ENCODE measurements around the gene CPLX4.

Gene CPLX4, protein sequence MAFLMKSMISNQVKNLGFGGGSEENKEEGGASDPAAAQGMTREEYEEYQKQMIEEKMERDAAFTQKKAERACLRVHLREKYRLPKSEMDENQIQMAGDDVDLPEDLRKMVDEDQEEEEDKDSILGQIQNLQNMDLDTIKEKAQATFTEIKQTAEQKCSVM

GRCh38 chr18:59318460-59319050, at the start of gene CPLX4:
Gene CPLX4 (minus strand): TSS chr18:59318649. CDS start chr18:59318462, 187 bp downstream.
- DNase-seq: no peak

DNA sequence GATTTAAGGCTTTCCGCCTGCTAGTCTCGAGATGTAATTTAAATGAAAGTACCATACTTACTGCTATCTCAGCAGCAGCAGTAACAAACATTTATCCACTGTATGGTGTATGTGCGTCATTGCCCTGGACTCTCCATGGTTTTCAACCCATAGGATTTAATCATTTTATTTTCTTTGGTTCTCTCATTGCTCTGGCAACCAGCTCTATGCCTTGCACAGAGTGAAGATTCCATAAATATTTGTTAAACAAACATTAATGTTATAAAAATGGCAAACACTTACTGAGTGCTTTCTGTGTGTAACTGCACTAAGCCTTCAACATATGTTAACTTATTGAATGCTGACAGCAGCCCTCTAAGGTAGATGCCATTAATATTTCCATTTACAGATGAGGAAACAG, 41.9 kb upstream of the CPLX4 start:
- DNase-seq: no peak

- DNase-seq: peak in 1 of 4 experiments; percentile 14
Measured at GRCh38 chr18:59359576-59359952, 41.1 kb upstream of the CPLX4 start.

DNA sequence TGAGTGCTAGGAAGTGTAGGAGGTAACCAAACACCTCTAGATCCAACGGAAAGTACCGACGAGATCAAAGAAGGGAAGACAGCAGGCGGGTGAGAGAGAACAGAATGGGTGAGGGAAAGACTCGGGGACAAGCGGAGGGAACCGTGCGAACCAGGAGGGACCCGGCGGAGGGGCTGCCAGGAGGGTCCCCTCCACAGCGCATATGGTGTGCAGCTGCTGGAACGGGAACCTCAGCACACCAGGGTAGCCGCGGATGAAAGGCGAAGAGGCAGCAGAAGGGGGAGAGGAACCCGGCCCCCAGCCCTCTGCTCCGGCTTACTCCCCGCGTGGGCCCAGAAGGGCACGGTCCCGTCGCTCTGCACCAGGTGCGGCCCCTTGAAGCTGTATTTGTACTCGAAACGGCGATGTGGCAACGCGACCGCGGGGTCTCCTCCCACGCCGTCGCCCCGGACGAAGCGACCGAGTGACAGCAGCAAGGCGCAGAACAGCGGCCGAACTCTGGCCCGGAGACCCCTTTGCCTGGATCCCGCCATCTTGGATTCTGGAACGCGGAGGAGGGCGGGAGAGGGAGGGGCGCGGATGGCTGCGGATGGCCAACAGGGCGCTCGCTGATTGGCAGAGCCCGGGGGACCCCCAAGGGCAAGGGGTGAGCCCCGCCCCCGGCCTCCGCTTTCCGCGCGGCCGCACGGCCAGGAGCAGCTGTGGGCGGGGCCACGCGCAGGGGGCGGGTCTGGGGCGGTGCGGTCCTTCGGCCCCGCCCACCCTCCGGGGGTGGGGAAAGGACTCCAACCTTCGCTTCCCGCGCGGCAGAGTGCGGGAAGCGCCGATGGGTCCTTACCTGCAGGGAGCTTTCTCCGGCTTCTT, 40.5 kb upstream of the CPLX4 start, which contains the start of gene LMAN1:
Gene LMAN1 (minus strand): TSS at position 554 of the 864 bp plus-strand sequence. CDS start 21 bp downstream, at position 533.
- DNase-seq: peak; percentile 75 to 84 (median 80)

GRCh38 chr18:59358414-59358711, 39.9 kb upstream of the CPLX4 start:
- no peak for DNase-seq

- no peak for DNase-seq
Measured at GRCh38 chr18:59357928-59358327, 39.5 kb upstream of the CPLX4 start.

GRCh38 chr18:59354731-59355130, 36.3 kb upstream of the CPLX4 start:
- no peak for DNase-seq

- no peak for DNase-seq
Measured at GRCh38 chr18:59353079-59353680, 34.7 kb upstream of the CPLX4 start.

DNA sequence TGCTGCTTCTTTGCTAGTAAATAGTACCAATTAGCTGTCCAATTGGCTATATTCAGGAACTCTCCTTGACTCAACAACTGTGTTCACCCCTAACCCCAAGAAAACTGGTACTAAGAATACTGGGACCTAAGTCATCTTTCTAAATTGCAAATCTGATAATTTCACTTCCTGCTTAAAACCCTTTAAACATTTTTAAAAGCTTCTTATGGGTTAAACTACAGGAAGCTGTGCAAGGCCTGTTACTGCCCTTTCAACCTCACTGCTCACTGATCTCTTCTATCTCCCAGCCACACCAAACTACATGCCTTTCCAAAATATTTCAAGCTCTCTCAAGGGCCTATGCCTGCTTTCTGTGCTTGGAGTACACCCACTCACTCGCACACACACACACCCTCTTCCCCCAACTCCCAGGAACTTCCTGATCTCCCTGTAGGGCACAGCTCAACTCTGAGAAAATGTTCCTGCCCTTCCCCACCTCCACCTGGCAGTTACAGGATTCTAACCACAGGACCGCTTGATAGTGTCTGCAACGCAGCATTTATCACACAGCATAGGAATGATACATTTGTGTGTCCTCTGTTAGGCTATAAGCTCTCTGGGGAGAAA, 33.9 kb upstream of the CPLX4 start:
- DNase-seq: no peak

GRCh38 chr18:59345556-59345955, 27.1 kb upstream of the CPLX4 start:
- no peak for DNase-seq

- DNase-seq: no peak
Measured at GRCh38 chr18:59344996-59345395, 26.5 kb upstream of the CPLX4 start.

- no peak for DNase-seq
Measured at GRCh38 chr18:59343926-59344325, 25.5 kb upstream of the CPLX4 start.

DNA sequence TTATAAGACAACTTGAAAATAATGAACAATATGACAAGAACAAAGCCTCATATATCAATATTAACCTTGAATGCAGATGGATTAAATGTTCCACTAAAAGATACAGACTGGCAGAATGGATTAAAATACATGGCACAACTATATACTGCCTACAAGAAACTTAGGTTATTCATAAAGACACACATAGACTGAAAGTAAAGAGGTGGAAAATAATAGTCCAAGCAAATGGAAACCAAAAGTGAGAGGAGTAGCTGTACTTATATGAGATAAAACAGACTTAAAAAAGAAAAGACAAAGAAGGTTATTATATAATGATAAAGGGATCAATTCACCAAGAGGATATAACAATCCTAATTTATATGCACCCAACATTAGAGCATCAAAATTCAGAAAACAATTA, 22.4 kb upstream of the CPLX4 start:
- no peak for DNase-seq

GRCh38 chr18:59340312-59340711, 21.9 kb upstream of the CPLX4 start:
- DNase-seq: no peak

DNA sequence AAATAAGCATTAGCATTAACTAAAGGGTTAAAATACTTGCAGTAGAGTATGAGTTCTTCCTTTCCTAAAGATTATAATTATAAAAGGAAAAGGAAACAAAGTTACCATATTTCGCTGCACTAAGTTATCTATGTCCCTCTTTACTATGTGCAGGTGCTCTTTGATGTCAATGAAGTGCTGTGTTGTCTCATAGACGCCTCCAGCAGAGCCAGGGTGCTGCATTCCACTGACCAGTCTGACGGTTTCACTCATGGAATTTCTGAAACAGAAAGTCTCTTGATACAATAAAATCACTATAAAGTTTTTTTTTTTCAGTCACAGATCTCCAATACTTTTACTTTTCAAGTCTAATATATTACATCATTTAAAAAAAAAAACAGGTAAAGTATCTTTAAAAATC, 14.5 kb upstream of the CPLX4 start:
- no peak for DNase-seq

GRCh38 chr18:59328683-59329082, 10.2 kb upstream of the CPLX4 start:
- no peak for DNase-seq

DNA sequence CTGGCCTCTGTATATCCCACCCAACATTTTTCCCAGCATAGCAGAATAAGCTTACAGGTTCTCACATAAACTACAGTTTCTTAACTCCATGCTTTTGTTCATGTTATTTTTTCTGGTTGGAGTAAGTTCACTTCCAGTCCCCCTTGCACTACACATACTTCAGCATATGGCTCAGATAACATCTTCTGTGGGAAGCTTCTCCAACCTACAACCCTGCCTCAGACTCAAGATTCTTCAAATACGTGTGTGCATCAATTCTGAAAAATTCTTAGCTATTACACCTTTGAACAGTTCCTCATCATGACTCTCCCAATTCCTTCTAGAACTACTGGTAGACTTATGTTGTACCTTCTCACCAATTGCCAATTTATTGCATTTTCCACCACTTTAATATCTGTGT, 7.5 kb upstream of the CPLX4 start:
- no peak for DNase-seq

DNA sequence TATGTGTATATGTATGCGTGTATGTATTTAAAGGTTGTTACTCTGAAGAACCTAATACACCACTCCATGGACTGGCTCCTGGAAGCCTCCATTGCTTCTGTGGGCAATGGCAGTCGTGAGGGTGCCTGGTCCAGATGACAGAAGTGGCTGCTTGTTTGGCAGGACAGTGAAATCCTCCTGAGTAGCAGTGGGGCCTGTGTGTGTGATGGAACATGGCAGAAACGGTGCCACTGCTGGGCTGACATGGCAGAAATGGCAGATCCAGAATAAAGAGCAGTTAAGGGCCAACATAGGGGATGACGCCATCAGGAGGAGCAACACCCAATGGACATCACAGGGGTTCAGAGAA, 6.1 kb upstream of the CPLX4 start:
- no peak for DNase-seq

- no peak for DNase-seq
Measured at GRCh38 chr18:59323931-59324622, 5.6 kb upstream of the CPLX4 start.

GRCh38 chr18:59311631-59312030, 6.8 kb downstream of the CPLX4 start:
- no peak for DNase-seq

DNA sequence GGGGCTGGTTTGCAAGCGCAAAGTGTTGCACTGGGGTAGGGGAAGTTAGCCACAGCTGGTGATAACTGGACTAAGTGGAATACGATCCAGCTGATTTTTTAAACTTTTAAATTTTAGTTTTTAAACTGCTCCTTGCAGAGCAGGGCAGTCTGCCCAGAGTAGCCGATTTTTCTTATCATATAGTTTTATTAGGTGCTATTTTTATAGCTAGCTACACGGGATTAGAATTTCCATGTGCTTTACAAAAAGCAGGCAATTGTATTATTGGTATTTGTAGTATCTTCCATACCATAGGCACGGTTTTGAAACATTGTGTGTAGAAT, 9.6 kb downstream of the CPLX4 start:
- DNase-seq: no peak

DNA sequence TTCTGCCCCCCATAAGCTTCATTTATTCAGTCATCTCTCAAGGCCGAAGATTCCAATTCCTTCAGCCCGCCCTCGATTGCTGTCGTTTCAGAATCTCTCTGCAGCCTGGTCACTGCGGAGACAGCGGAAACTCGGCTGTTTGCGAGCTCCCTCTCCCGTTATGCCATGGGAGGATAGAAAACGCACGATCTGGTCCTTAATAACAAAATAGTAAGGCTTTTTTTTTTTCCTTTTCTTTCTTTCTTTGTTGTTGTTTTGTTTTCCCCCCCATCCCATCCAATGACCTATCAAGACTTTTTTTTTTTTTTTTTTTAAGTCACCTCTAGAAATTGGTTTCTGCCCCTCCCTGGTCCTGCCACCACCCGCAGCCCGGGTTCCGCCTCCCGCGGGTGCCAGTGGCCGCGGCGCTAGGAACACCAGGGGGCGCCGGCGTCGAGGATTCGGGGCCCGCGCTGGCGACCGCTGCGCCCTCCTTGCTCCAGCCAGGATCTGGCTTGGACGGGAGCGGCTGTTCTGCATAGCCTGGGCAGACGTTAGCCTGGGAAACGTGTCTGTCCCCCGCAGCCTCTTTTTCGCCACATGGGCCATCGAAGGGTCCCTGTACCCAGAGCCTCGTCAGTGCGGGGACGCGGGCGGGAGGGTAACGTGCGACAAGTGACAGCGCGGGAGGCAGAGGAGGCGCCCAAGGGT, 10.1 kb downstream of the CPLX4 start:
- peak; percentile 19 to 60 (median 32) for DNase-seq

Measured in activated naive CD4-positive, alpha-beta T cell (primary cell).